B cell (primary cell): ENCODE data around the gene ACSS1. TPM values are rescaled to one million over a fixed set of nuclear protein-coding genes. Genes with fewer than 3 reads are reported as not detected.

Experiments
- ATAC-seq: fragments of 200-7000 bp; cut with Tn5 transposase; one replicate; pipeline ENCODE4 v1.10.0; 2021; ENCODE audit warnings: low read depth, mild to moderate bottlenecking, moderate number of reproducible peaks, moderate library complexity
- CTCF ChIA-PET: fragments of 350-600 bp; sonication (Branson Sonifier 250); formaldehyde crosslinking; loops from one replicate; lab custom pipeline; 2021; ENCODE audit warnings: antibody characterized with exemption, inconsistent platforms; lab: Charles Lee
- POLR2A ChIA-PET: fragments of 350-600 bp; sonication (Branson Sonifier 250); formaldehyde crosslinking; loops from one replicate; lab custom pipeline; 2021; ENCODE audit warnings: antibody characterized with exemption; lab: Charles Lee
- DNase-seq: peaks from one replicate; pipeline ENCODE4 v3.0.0; 2013
- H2AFZ ChIP-seq: 2 replicates; pipeline ENCODE4 v1.6.1; 2012; ENCODE audit warnings: mild to moderate bottlenecking, low read depth, low read length; ENCODE audit not compliant: insufficient read depth, poor library complexity, severe bottlenecking
- H3K27ac ChIP-seq, 2 donors: 1 replicate in 1 of 2; 2 replicates in 1 of 2; pipeline ENCODE4 v1.5.1; 2012 to 2013; ENCODE audit warnings: low read length in 2 of 2, mild to moderate bottlenecking in 2 of 2, moderate library complexity in 1 of 2
- H3K27me3 ChIP-seq, 4 experiments: fragments of 200-600 bp in 1 of 4; sonication (generic) in 1 of 4; replicated peaks in 1 of 4; 1 replicate in 2 of 4; 2 replicates in 2 of 4; pipeline versions ENCODE4 v1.6.1 to v1.7.0; 2013 to 2016; ENCODE audit warnings: low read length in 3 of 4, mild to moderate bottlenecking in 2 of 4, mixed read lengths in 1 of 4, moderate library complexity in 1 of 4; ENCODE audit not compliant: insufficient read depth in 4 of 4, control insufficient read depth in 3 of 4; ENCODE audit errors: control extremely low read depth in 1 of 4
- H3K36me3 ChIP-seq, 2 experiments: replicated peaks in 1 of 2; 1 replicate in 1 of 2; 2 replicates in 1 of 2; pipeline versions ENCODE4 v1.6.1 to v1.7.1; 2013; ENCODE audit warnings: low read length in 1 of 2; ENCODE audit not compliant: insufficient read depth in 2 of 2, control insufficient read depth in 1 of 2; ENCODE audit errors: control extremely low read depth in 1 of 2, extremely low read depth in 1 of 2
- H3K4me1 ChIP-seq, 2 donors: fragments of 200-600 bp in 1 of 2; sonication (generic) in 1 of 2; 1 replicate in 1 of 2; 2 replicates in 1 of 2; pipeline versions ENCODE4 v1.5.1 to v1.6.1; 2013 to 2017; ENCODE audit warnings: low read length in 2 of 2; ENCODE audit not compliant: control insufficient read depth in 2 of 2, insufficient read depth in 2 of 2
- H3K4me2 ChIP-seq: replicated peaks from 2 replicates; pipeline ENCODE3; 2012; ENCODE audit warnings: mild to moderate bottlenecking, low read depth, low read length; ENCODE audit not compliant: poor library complexity, severe bottlenecking
- H3K4me3 ChIP-seq, 5 experiments: fragments of 200-600 bp in 1 of 5; sonication (generic) in 1 of 5; 1 replicate in 3 of 5; 2 replicates in 2 of 5; pipeline versions ENCODE4 v1.5.1 to v1.7.0; 2011 to 2016; ENCODE audit warnings: low read length in 4 of 5, mild to moderate bottlenecking in 4 of 5, low read depth in 2 of 5, control low read depth in 1 of 5, moderate library complexity in 1 of 5; ENCODE audit not compliant: insufficient read depth in 1 of 5; ENCODE audit errors: control extremely low read depth in 1 of 5, extremely low read depth in 1 of 5
- H3K79me2 ChIP-seq: fragments of 200-600 bp; sonication (generic); one replicate; pipeline ENCODE4 v1.6.0; 2016; ENCODE audit warnings: low read length; ENCODE audit not compliant: control insufficient read depth, insufficient read depth
- H3K9ac ChIP-seq: fragments of 200-600 bp; sonication (generic); 2 replicates; pipeline ENCODE4 v1.6.1; 2017; ENCODE audit warnings: mild to moderate bottlenecking, low read length, moderate library complexity
- H3K9me3 ChIP-seq, 3 donors: one replicate each; pipeline versions ENCODE4 v1.6.1 to v1.7.1; 2013; ENCODE audit warnings: low read length in 2 of 3; ENCODE audit not compliant: control insufficient read depth in 2 of 3, insufficient read depth in 1 of 3; ENCODE audit errors: control extremely low read depth in 1 of 3
- H4K20me1 ChIP-seq: 2 replicates; pipeline ENCODE4 v1.6.0; 2012; ENCODE audit warnings: mild to moderate bottlenecking, low read length; ENCODE audit not compliant: insufficient read depth, control insufficient read depth, poor library complexity, severe bottlenecking
- H3K27ac Mint-ChIP-seq: one replicate; pipeline ENCODE4 v1.8.0; 2021; ENCODE audit warnings: mixed read lengths
- H3K27me3 Mint-ChIP-seq: one replicate; pipeline ENCODE4 v1.8.0; 2021; ENCODE audit warnings: mixed read lengths
- H3K4me1 Mint-ChIP-seq: one replicate; pipeline ENCODE4 v1.8.0; 2021; ENCODE audit warnings: mixed read lengths
- H3K4me3 Mint-ChIP-seq: one replicate; pipeline ENCODE4 v1.8.0; 2021; ENCODE audit warnings: mixed read lengths
- H3K9me3 Mint-ChIP-seq: one replicate; pipeline ENCODE4 v1.8.0; 2022; ENCODE audit warnings: mixed read lengths; ENCODE audit not compliant: insufficient read depth
- CTCF ChIP-seq: fragments of 200-600 bp; IDR thresholded peaks from one replicate; pipeline ENCODE4 v1.8.0; 2022; ENCODE audit warnings: antibody characterized with exemption, mild to moderate bottlenecking
- EZH2 ChIP-seq: IDR thresholded peaks from 2 replicates; pipeline ENCODE4 v1.6.1; 2012; ENCODE audit warnings: borderline replicate concordance, low read depth, mild to moderate bottlenecking, moderate library complexity, low read length; ENCODE audit not compliant: insufficient read depth, poor library complexity, severe bottlenecking
- WGBS: methylation state at CpG from one replicate; pipeline ENCODE4 v1.1.5; 2013; ENCODE audit warnings: missing lambda C conversion rate; ENCODE audit not compliant: insufficient coverage; 5-methylcytosine and 5-hydroxymethylcytosine counted together
- intact Hi-C: fragments of 100-400 bp; cut with micrococcal nuclease; formaldehyde crosslinking; loops from one replicate; pipeline ENCODE4 v1.10.0; 2022
- polyA plus RNA-seq: library from polyadenylated mRNA; depleted of rRNA; stranded (reverse); fragments of >200 nt; gene quantifications from 2 replicates; pipeline ENCODE4 v1.2.3, GENCODE V29; 2012
- total RNA-seq, 2 donors: library from RNA; stranded (reverse); fragments of 120-200 nt in 1 of 2; gene quantifications; 1 replicate in 1 of 2; 2 replicates in 1 of 2; pipeline versions ENCODE4 v1.2.3 to v1.2.4, GENCODE V29; 2013 to 2022

ACSS1 gene
- total and polyA plus RNA-seq, 2 donors (not counting 1 experiment from before 2014, with no cell fraction given), result 82.7 to 95.5 TPM

- Histone ChIP-seq H3K4me2 (no peak overlapping the region), H2AFZ (no peak overlapping the region), H3K27ac (no peak overlapping the region), H3K36me3 (no peaks in the 10 kb centered on the region), H3K27me3 (peaks cover 0 to 69% (median 28%) of the 10 kb centered on the region in 4 experiments), H4K20me1 (no peaks in the 10 kb centered on the region), H3K4me1 (peaks cover 5 to 26% of the 10 kb centered on the region in 2 donors), H3K79me2 (no peaks in the 10 kb centered on the region), H3K9ac (no peak overlapping the region), H3K9me3 (peaks cover 0 to 21% (median 0%) of the 10 kb centered on the region in 3 donors), H3K4me3 (no peak overlapping the region)
- CTCF ChIA-PET, result no interaction called here
- DNase-seq, result no peak
- POLR2A ChIA-PET, result no interaction called here
- H3K9me3 Mint-ChIP-seq, result no peaks in the 10 kb centered on the region
- TF ChIP-seq CTCF, result no peak
- no peak for TF ChIP-seq EZH2
- peaks cover 59% of the 10 kb centered on the region for H3K27me3 Mint-ChIP-seq
- H3K4me1 Mint-ChIP-seq, result peaks cover 5% of the 10 kb centered on the region
- H3K4me3 Mint-ChIP-seq, result no peak overlapping the region
- intact Hi-C loops, result no loop called here
- whole genome bisulfite sequencing, result 85% methylated on average over 7 of the region's 10 CpGs
- ATAC-seq, result no peak
- no peak overlapping the region for H3K27ac Mint-ChIP-seq
These were observed 28.0 kb upstream of the ACSS1 start for GRCh38 chr20:25085756-25086495.

DNA sequence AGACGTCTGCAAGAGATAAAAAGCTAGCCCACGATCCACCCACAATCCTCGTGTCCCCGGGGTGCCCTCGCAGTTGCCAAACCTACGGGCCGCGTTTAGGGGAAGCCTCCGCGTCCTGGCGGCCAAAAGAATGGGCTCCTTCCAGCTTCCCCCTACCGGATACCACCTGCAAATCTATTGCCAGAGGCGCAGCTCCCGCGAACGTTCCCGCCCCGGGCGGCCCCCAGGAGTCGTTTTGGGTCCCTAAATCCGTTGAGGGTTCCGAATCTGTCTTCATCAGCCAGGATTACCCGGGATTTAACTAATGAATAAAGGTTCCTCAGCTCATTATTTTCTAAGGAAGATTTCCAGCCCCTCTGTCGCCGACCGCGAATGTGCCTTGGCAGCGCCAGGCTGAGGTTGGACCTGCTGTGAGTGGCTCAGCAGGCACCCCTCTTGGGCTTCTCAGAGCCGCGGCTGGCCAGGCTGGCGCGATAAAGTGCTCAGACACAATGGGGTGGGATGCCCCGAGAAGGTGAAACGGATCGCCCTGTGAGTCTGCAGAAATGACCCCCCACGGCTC is 26.8 kb upstream of the ACSS1 start:
- H3K27me3 ChIP-seq, result peaks cover 0 to 64% (median 40%) of the 10 kb centered on the region in 4 experiments
- peaks cover 7% of the 10 kb centered on the region for H3K4me1 Mint-ChIP-seq

More for the DNA sequence above, 26.8 kb upstream of the ACSS1 start:
- no peaks in the 10 kb centered on the region for H4K20me1 ChIP-seq
- TF ChIP-seq EZH2, result no peak
- no peak for TF ChIP-seq CTCF
- CTCF ChIA-PET, result no interaction called here
- H3K4me3 ChIP-seq, result no peak overlapping the region
- intact Hi-C loops, result no loop called here
- H3K4me1 ChIP-seq, result peaks cover 5 to 26% of the 10 kb centered on the region in 2 donors
- H3K9me3 ChIP-seq, result peaks cover 0 to 22% (median 0%) of the 10 kb centered on the region in 3 donors
- 5% methylated on average over 36 of the region's 36 CpGs for WGBS
- Mint-ChIP-seq H3K4me3 (no peak overlapping the region), H3K9me3 (no peaks in the 10 kb centered on the region), H3K27me3 (peaks cover 65% of the 10 kb centered on the region), H3K27ac (no peak overlapping the region)
- H2AFZ ChIP-seq, result peak overlapping the region; percentile 28
- no peak for ATAC-seq
- H3K4me2 ChIP-seq, result no peak overlapping the region
- H3K9ac ChIP-seq, result no peak overlapping the region
- no peaks in the 10 kb centered on the region for H3K36me3 ChIP-seq
- H3K27ac ChIP-seq, result no peak overlapping the region
- DNase-seq, result no peak
- H3K79me2 ChIP-seq, result no peaks in the 10 kb centered on the region
- POLR2A ChIA-PET, result no interaction called here
